Measurements from ENCODE around the gene EBI3.
A peak's percentile ranks its signal among the peaks of the same experiment; 100 is the strongest.
"Not testable (repeated sequence)": the region's sequence is repeated elsewhere in the genome, so short reads cannot be mapped to it uniquely, and the experiment has no call there.

EBI3 gene

DNA sequence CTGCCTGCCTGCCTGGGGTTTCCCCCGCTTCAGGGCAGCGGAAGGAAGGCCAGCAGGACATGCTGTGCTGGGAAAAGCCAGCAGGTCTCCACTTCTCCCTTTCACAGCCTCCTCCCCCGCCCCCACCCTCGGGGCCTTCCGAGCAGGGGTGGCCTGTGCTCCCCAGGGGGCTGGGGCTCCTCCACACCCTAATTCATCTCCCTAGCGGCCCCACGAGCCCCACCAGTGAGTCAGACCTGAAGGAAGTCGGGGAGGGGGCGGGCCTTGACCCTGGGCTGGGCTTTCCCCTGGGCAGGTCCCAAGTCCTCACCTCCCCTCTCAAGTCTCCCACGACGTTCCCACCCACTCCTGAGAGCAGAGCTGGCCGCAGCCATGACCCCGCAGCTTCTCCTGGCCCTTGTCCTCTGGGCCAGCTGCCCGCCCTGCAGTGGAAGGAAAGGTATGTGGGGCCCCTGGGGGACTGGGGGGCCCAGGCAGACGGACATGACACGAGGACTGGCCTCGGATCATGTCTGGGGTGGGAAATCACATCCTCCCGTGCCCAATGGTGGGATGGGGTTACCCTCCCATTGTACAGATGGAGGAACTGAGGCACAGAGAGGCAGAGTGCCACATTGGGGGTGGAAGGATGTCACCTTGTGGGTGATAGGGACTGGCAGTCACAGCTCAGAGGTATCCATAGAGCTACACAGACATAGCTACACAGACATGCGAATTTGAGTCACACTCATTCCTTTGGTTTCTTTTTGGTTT lies at the start of gene EBI3:
Gene EBI3, plus strand, starts transcription at position 345 of the 753 bp plus-strand sequence. Its CDS starts 28 bp downstream, at position 373.
- DNase-seq (ENCODE audit: low read depth in 2 of 3, low spot score in 1 of 3), result peak; percentile 31 to 69 (median 52)

- DNase-seq (ENCODE audit: low read depth in 2 of 3, low spot score in 1 of 3), result no peak
Measured at GRCh38 chr19:4181053-4181508, 48.2 kb upstream of the EBI3 start.

DNA sequence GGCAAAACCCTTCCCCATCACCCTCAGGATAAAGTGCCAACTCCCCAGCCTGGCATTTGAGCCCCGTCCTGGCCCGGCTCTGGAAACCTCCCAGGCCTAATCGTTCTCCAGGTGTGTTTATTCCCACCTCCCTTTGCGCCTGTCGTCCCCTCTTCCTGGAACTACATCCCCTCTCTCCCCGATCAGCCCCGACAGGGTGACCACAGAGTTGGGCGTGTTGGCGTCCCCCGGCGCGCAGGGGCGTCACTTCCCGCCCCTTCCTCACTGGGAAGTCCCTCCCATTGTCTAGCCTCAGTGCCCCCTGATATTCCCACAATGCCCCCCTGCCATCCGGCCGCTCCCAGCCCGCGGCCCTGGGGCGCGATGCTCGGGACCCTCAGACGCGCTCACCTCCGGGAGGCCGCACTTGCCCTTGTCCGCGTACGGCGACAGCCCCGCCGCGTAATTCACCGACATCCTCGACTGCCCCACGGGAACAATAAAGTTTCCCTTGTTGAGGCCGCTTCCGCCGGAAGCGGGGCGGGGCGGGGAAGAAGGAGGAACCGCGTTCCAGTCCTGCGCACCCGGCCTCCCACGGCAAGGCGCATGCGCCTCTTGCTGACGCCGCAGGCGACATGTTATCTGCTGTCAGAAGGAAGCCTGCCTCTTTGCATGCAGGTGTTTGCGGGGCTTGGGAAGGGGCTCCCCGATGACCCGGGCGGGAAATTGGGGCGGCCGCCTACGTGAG lies 47.1 kb upstream of the EBI3 start, which contains the start of the genes ANKRD24 and SIRT6:
Gene ANKRD24, plus strand, starts transcription at position 606 of the 727 bp plus-strand sequence. CDS start 3,737 bp downstream, outside the sequence.
Gene SIRT6, minus strand, starts transcription at position 480 of the 727 bp plus-strand sequence. Its CDS starts 24 bp downstream, at position 456.
- peak; percentile 90 to 96 (median 92) for DNase-seq (ENCODE audit: low read depth in 2 of 3, low spot score in 1 of 3)

GRCh38 chr19:4183967-4184717 lies 45.2 kb upstream of the EBI3 start:
- no peak for DNase-seq (ENCODE audit: low read depth in 2 of 3, low spot score in 1 of 3)

DNA sequence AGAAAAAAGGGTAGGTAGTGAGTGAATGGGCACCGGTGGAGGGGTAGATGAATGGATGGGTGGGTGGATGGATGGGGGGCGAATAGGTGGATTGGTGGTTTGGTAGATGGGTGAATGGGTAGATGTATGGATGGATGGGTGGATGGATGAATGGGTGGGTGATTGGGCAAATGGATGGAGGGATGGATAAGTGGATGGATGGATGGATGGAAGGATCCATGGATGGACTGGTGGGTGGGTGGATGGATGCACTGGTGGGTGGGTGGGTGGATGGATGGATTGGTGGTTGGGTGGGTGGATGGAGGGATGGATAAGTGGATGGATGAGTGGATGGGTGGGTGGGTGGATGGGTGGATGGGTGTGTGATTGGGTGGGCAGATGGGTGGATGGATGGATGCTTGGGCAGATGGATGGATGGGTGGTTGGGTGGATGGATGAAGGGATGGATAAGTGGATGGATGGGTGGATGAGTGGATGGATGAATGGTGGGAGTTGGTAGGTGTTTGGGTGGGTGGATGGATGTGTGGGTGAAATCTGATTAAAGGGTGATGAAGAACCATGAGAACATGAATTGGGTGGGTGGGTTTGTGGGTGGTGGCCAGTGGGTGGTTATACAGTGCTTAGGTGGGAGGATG lies 44.5 kb upstream of the EBI3 start:
- no peak for DNase-seq (ENCODE audit: low read depth in 2 of 3, low spot score in 1 of 3)

DNA sequence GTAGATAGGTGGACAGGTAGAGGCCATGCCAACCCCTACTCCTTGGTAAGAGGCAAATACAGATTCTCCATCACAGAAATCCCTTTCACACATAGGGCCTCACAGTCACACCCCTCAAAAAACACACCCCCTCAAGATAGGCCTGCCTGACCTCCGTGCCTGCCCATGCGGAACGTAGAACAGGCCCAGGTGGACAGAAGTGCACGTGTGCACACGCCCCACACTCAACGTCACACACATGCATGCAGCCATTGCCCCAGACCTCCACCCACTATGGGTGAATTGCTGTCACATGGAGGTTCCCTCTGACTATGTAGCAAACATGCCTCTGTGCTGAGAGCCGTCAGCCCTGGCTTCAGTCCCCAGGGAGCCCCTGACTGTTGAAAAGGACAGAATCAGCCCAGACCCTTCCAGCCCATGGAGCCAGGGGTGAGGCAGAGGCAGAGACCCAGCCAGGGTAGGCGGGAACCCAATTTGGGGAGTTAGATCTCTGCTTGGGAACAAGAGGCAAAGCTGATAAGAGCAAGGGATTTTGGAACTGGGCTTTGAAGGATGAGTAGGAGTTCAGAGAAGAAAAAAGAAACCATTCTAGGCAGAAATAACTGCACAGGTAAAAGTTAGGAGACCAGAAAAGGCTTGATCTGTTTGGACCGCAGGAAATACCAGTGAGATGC lies 43.8 kb upstream of the EBI3 start:
- no peak for DNase-seq (ENCODE audit: low read depth in 2 of 3, low spot score in 1 of 3)

DNA sequence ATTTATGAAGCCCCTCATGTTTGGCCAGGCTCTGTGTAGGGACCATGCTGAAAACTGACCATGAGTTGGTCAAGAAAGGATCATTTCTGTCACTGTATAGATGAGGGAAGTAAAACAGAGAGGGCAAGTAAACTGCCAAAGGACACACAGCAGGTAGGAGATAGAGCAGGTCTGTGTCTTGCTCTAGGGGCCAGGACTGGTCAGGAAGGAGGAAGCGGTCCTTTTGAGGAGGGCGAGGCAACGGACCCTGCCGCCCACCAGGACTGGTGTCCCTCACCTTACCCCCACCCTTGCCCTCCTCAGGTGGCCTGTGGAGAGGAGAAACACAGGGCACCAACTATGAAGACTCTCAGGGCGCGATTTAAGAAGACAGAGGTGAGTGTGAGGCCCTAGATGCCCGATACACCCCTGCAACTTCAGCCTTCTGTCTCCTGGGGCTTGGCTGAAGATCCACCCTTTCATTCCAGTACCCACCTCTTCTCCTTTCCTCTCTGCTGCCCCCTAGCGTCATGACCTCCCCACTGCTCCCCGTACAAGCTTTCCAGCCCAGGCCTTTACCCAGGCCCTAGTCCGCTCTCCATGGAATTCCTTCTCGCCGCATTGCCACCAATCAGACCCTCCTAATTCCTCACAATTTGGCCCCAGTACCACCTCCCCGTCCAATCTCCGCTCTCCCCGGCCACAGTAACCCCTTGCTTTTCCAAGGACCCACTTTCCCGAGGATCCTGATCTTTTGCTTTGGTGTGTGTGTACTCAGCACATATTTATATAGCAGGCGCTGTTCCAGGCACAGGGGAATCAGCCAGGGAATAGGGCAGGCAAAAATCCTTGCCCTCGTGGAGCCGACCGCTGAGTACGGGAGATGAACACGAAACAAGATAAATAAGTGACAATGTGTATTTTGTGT lies 43.0 kb upstream of the EBI3 start:
- peak; percentile 73 to 90 (median 76) for DNase-seq (ENCODE audit: low read depth in 2 of 3, low spot score in 1 of 3)

GRCh38 chr19:4187313-4188122 lies 41.8 kb upstream of the EBI3 start:
- DNase-seq (ENCODE audit: low read depth in 2 of 3, low spot score in 1 of 3), result no peak

GRCh38 chr19:4189641-4190040 lies 39.7 kb upstream of the EBI3 start:
- no peak for DNase-seq (ENCODE audit: low read depth in 2 of 3, low spot score in 1 of 3)

DNA sequence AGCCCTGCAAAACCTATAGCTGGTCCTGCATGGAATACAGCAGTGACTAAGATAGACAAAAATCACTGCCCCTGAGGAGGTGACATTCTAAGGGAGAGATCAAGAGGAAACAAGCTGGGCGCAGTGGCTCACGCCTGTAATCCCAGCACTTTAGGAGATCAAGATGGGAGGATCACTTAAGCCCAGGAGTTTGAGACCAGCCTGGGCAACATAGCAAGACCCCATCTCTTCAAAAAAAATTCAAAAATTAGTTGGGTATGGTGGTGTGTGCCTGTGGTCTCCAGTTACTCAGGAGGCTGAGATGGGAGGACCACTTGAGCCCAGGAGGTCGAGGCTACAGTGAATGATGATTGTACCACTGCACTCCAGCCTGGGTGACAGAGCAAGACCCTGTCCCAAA lies 36.8 kb upstream of the EBI3 start:
- not testable (repeated sequence) for DNase-seq (ENCODE audit: low read depth in 2 of 3, low spot score in 1 of 3)

GRCh38 chr19:4194353-4194752 lies 35.0 kb upstream of the EBI3 start:
- no peak for DNase-seq (ENCODE audit: low read depth in 2 of 3, low spot score in 1 of 3)

GRCh38 chr19:4196009-4196408 lies 33.3 kb upstream of the EBI3 start:
- no peak for DNase-seq (ENCODE audit: low read depth in 2 of 3, low spot score in 1 of 3)

- no peak for DNase-seq (ENCODE audit: low read depth in 2 of 3, low spot score in 1 of 3)
Measured at GRCh38 chr19:4196587-4197148, 32.7 kb upstream of the EBI3 start.

- no peak for DNase-seq (ENCODE audit: low read depth in 2 of 3, low spot score in 1 of 3)
Measured at GRCh38 chr19:4197228-4197624, 32.1 kb upstream of the EBI3 start.

DNA sequence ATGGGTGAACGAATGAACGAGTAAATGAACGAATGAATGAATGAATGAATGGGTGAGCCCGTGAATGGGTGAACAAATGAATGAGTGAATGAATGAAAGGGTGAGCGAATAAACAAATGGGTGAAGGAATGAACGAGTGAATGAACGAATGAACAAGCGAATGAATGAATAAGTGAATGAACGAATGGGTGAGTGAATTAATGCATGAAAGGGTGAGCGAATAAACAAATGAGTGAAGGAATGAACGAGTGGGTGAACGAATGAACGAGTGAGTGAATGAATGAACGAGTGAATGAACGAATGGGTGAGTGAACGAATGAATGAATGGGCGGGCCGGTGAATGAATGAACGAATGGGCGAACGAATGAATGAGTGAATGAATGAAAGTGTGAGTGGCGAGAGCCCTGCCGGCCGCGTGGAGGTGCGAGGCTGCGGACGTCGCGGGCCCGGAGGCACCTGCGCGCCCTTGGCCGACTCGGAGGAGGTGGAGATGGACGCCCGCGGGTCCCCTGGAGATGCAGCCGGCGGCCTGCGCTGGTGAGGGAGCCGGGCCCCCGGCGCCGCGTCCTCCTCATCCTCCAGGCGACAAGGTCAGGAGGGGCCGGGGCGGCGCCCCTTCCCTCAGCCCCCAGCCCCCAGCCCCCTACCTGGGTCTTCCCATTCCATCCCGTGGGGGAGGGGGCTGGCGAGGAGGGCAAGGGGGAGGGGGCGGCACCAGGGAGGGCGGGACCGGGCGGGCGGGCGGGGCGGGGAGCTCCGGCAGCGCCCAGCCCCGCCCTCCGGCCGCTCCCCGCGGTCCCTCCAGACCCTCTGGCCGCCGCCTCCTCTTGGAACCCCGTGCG lies 31.5 kb upstream of the EBI3 start:
- no peak for DNase-seq (ENCODE audit: low read depth in 2 of 3, low spot score in 1 of 3)

- no peak for DNase-seq (ENCODE audit: low read depth in 2 of 3, low spot score in 1 of 3)
Measured at GRCh38 chr19:4198467-4199126, 30.7 kb upstream of the EBI3 start.
